K562 (cell line): ENCODE data around the gene ABCE1. TPM values are rescaled to one million over a fixed set of nuclear protein-coding genes. Genes with fewer than 3 reads are reported as not detected.

Experiments used
- ATAC-seq: fragments of 200-7000 bp; cut with Tn5 transposase; 3 replicates; pipeline ENCODE4 v1.9.1; 2020; ENCODE audit warnings: moderate library complexity
- BruUV-seq: library from RNA; stranded (reverse); fragments of 400-500 nt; replicated peaks from 2 replicates; lab custom pipeline; 2021; lab: Mats Ljungman, UMichigan
- CTCF ChIA-PET: fragments of 300-600 bp; formaldehyde crosslinking; extraction: SDS; loops from one replicate; lab custom pipeline; 2021; ENCODE audit warnings: low intra/inter-chr PET ratio; lab: Yijun Ruan, JAX
- POLR2A ChIA-PET: fragments of 300-600, 350-650 bp; sonication (Branson Sonifier 250); formaldehyde crosslinking; extraction: SDS; loops from one replicate; lab custom pipeline; 2021; ENCODE audit warnings: antibody characterized with exemption, inconsistent platforms; lab: Yijun Ruan, JAX
- DNase-seq, 4 experiments: peaks; one replicate each; pipeline versions ENCODE4 v3.0.0 to v3.0.0-alpha.2; 2011 to 2018; ENCODE audit warnings: low spot score in 3 of 4, mixed read lengths in 3 of 4; ENCODE audit errors: extremely low read depth in 1 of 4
- FAIRE-seq: peaks from 2 replicates; lab custom pipeline; 2011; peaks lifted over from hg19 to GRCh38; lab: Jason Lieb, UNC
- H2AFZ ChIP-seq: 2 replicates; pipeline ENCODE4 v1.6.0; 2011; ENCODE audit warnings: low read depth, low read length, control low read depth, inconsistent platforms
- H3K27ac ChIP-seq: fragments of 200-600 bp; 3 replicates; pipeline ENCODE4 v1.8.0; 2011; ENCODE audit warnings: low read depth, mild to moderate bottlenecking, control low read depth, inconsistent platforms, low read length, moderate library complexity, mixed read lengths; ENCODE audit errors: extremely low read depth
- H3K27me3 ChIP-seq, 2 experiments: fragments of 300-600 bp in 1 of 2; 2 replicates in 1 of 2; 3 replicates in 1 of 2; pipeline versions ENCODE4 v1.6.0 to v1.8.0; 2011; ENCODE audit warnings: inconsistent platforms in 2 of 2, low read length in 2 of 2, mild to moderate bottlenecking in 1 of 2, mixed read lengths in 1 of 2, moderate library complexity in 1 of 2; ENCODE audit not compliant: control insufficient read depth in 2 of 2, insufficient read depth in 2 of 2
- H3K36me3 ChIP-seq: fragments of 300-600 bp; 3 replicates; pipeline ENCODE4 v1.8.0; 2011; ENCODE audit warnings: mild to moderate bottlenecking, low read length, inconsistent platforms; ENCODE audit not compliant: control insufficient read depth, insufficient read depth
- H3K4me1 ChIP-seq, 2 experiments: fragments of 200-600 bp in 1 of 2; replicated peaks in 1 of 2; 2 replicates in 1 of 2; 3 replicates in 1 of 2; pipeline versions ENCODE4 v1.5.1 to v1.8.0; 2011; ENCODE audit warnings: inconsistent platforms in 2 of 2, low read length in 2 of 2, mild to moderate bottlenecking in 1 of 2, mixed read lengths in 1 of 2, moderate library complexity in 1 of 2; ENCODE audit not compliant: control insufficient read depth in 2 of 2, insufficient read depth in 2 of 2
- H3K4me2 ChIP-seq: 2 replicates; pipeline ENCODE4 v1.6.1; 2011; ENCODE audit warnings: low read length, control low read depth, inconsistent platforms, mixed read lengths; ENCODE audit not compliant: insufficient read depth
- H3K4me3 ChIP-seq: fragments of 200-600 bp; sonication (generic), shearing (Covaris generic); 2 replicates; pipeline ENCODE4 v1.5.1; 2016; ENCODE audit warnings: control low read depth, inconsistent platforms
- H3K79me2 ChIP-seq: fragments of 200-600 bp; 3 replicates; pipeline ENCODE4 v1.8.0; 2011; ENCODE audit warnings: low read length, inconsistent platforms; ENCODE audit not compliant: control insufficient read depth, insufficient read depth
- H3K9ac ChIP-seq, 2 experiments: 2 replicates each; pipeline versions ENCODE4 v1.6.0 to v1.6.1; 2011; ENCODE audit warnings: low read depth in 2 of 2, low read length in 2 of 2, control low read depth in 1 of 2, inconsistent platforms in 1 of 2, mild to moderate bottlenecking in 1 of 2, mixed read lengths in 1 of 2; ENCODE audit not compliant: insufficient read depth in 1 of 2
- H3K9me1 ChIP-seq: one replicate; pipeline ENCODE4 v1.6.0; 2011; ENCODE audit warnings: inconsistent platforms, mild to moderate bottlenecking, low read length, moderate library complexity; ENCODE audit not compliant: control insufficient read depth, insufficient read depth
- H3K9me3 ChIP-seq: replicated peaks from 2 replicates; pipeline ENCODE4 v1.5.1; 2011; ENCODE audit warnings: low read depth, low read length, inconsistent platforms; ENCODE audit not compliant: control insufficient read depth, insufficient read depth
- H4K20me1 ChIP-seq: replicated peaks from 2 replicates; pipeline ENCODE4 v1.6.1; 2011; ENCODE audit warnings: low read length, inconsistent platforms, mixed read lengths; ENCODE audit not compliant: control insufficient read depth, insufficient read depth
- CEBPZ ChIP-seq: fragments of 150-350 bp; IDR thresholded peaks from 2 replicates; pipeline ENCODE4 v1.6.1; 2014; ENCODE audit warnings: low read depth, mild to moderate bottlenecking, low read length, borderline replicate concordance
- E4F1 ChIP-seq: fragments of 250-450 bp; sonication (Bioruptor Pico); IDR thresholded peaks from 2 replicates; pipeline ENCODE4 v1.5.0; 2021; ENCODE audit warnings: mild to moderate bottlenecking, borderline replicate concordance
- HEY1 ChIP-seq: fragments of 250-450 bp; sonication (Bioruptor Pico); IDR thresholded peaks from 2 replicates; pipeline ENCODE4 v1.5.0; 2020; ENCODE audit warnings: mild to moderate bottlenecking, moderate library complexity, borderline replicate concordance
- HNRNPK ChIP-seq: fragments of 200-400 bp; formaldehyde crosslinking; IDR thresholded peaks from one replicate; pipeline ENCODE4 v1.6.1; 2018; ENCODE audit warnings: mild to moderate bottlenecking, low read depth, low read length; ENCODE audit not compliant: poor library complexity, severe bottlenecking
- KAT8 ChIP-seq: fragments of 450-650 bp; IDR thresholded peaks from 2 replicates; pipeline ENCODE4 v1.6.1; 2016; ENCODE audit warnings: low read depth, mild to moderate bottlenecking
- KDM1A ChIP-seq, 2 experiments: fragments of 450-650 bp; IDR thresholded peaks; 2 replicates each; pipeline ENCODE4 v1.6.1; 2016; ENCODE audit warnings: mild to moderate bottlenecking in 2 of 2
- NFXL1 ChIP-seq: fragments of 450-650 bp; formaldehyde crosslinking; IDR thresholded peaks from 2 replicates; pipeline ENCODE4 v1.4.0; 2021; ENCODE audit warnings: mild to moderate bottlenecking
- PKNOX1 ChIP-seq: fragments of 450-650 bp; IDR thresholded peaks from 2 replicates; pipeline ENCODE4 v1.6.1; 2016
- RBM25 ChIP-seq: fragments of 200-400 bp; formaldehyde crosslinking; IDR thresholded peaks from 2 replicates; pipeline ENCODE4 v1.6.1; 2018; ENCODE audit warnings: low read length, low read depth, moderate library complexity; ENCODE audit not compliant: severe bottlenecking
- ZNF121 ChIP-seq: sonication (generic); formaldehyde crosslinking; conservative IDR thresholded peaks from 2 replicates; pipeline ENCODE4 v1.8.0; 2022; ENCODE audit warnings: missing genetic modification reagents
- WGBS: fragments of 100-300 bp; shearing (Covaris generic); methylation state at CpG from one replicate; pipeline ENCODE4 v1.1.6; 2016; ENCODE audit warnings: low coverage, mixed read lengths; ENCODE audit not compliant: insufficient coverage; ENCODE audit errors: missing lambda C conversion rate; 5-methylcytosine and 5-hydroxymethylcytosine counted together
- in situ Hi-C: fragments of 300-500 bp; cut with MboI; formaldehyde crosslinking; loops from 4 replicates; pipeline ENCODE4 v1.15.0; 2018; ENCODE audit warnings: inconsistent platforms, mixed read lengths
- intact Hi-C: fragments of 100-400 bp; cut with micrococcal nuclease; formaldehyde crosslinking; loops from 2 replicates; pipeline ENCODE4 v1.14.2; 2022
- polyA plus RNA-seq, 8 experiments: library from polyadenylated mRNA; depleted of rRNA in 4 of 8; stranded (reverse) in 5 of 8; unstranded in 3 of 8; fragments of >200 nt; fragmentation: Nextera tagmentation in 2 of 8; fragmentation: Illumina TruSeq in 1 of 8; extraction: Ambion mirVana in 2 of 8; extraction: Trizol in 1 of 8; gene quantifications; 2 replicates each; pipeline versions ENCODE4 v1.2.1 to v1.2.3, GENCODE V29; 2011 to 2014; ENCODE audit warnings: inconsistent platforms in 1 of 8, missing spikeins in 1 of 8
- total RNA-seq, 7 experiments: library from RNA; depleted of rRNA in 6 of 7; stranded (reverse); fragments of >200 nt in 6 of 7; fragmentation: Illumina TruSeq in 2 of 7; extraction: Trizol in 2 of 7; gene quantifications; 2 replicates each; pipeline versions ENCODE4 v1.2.1 to v1.2.3, GENCODE V29; 2011 to 2021; ENCODE audit warnings: low replicate concordance in 1 of 7

ABCE1 gene
- total and polyA plus RNA-seq, 9 of the 15 experiments (the other 6 are each of a cell fraction or from before 2014, with no cell fraction given), result 134 to 256 (median 169) TPM

- TF ChIP-seq CEBPZ (no peak), HNRNPK (no peak), KAT8 (no peak), E4F1 (CRISPR knock-in tag) (no peak)
- TF ChIP-seq, all 486 proteins: peak for 0
Observed at GRCh38 chr4:145076469-145076855, 21.6 kb upstream of the ABCE1 start (continued).

GRCh38 chr4:145081756-145082155 is 16.4 kb upstream of the ABCE1 start:
- H2AFZ ChIP-seq, result no peak overlapping the region
- BruUV-seq, result no TSS peak
- CTCF ChIA-PET, result no interaction called here
- no peak overlapping the region for H3K9ac ChIP-seq
- H3K36me3 ChIP-seq, result peaks cover 54% of the 10 kb centered on the region; the same call in 2 of the 3 replicates
- no peak overlapping the region for H3K4me2 ChIP-seq
- intact Hi-C loops (no loop called here), in situ Hi-C loops (no loop called here)
- H3K27ac ChIP-seq, result no peak overlapping the region
- no peak for ATAC-seq
- H3K9me1 ChIP-seq, result no peaks in the 10 kb centered on the region
- H3K9me3 ChIP-seq, result no peaks in the 10 kb centered on the region
- H3K4me1 ChIP-seq, result no peaks in the 10 kb centered on the region
- H3K27me3 ChIP-seq, result no peaks in the 10 kb centered on the region
- H3K4me3 ChIP-seq, result no peak overlapping the region
- no peak for FAIRE-seq
- DNase-seq, result no peak
- peaks cover 48% of the 10 kb centered on the region for H3K79me2 ChIP-seq
- no peaks in the 10 kb centered on the region for H4K20me1 ChIP-seq
- 100% methylated on average over 1 of the region's 1 CpG for WGBS
- TF ChIP-seq HEY1 (CRISPR knock-in tag) (no peak), KDM1A (IDR thresholded peaks at IDR 0.05) (peak in 1 of 2 experiments; percentile 30; a peak in 1 of 4 replicates), ZNF121 (CRISPR knock-in tag) (peak; percentile 96), PKNOX1 (no peak), RBM25 (peak; percentile 89), NFXL1 (CRISPR knock-in tag) (no peak)
- POLR2A ChIA-PET, result no interaction called here
